Osteocyte (in vitro differentiated cells): ENCODE measurements around the gene CELSR2. TPM values are rescaled to one million over a fixed set of nuclear protein-coding genes. Genes with fewer than 3 reads are reported as not detected.
"Not testable (repeated sequence)": the region's sequence is repeated elsewhere in the genome, so short reads cannot be mapped to it uniquely, and the experiment has no call there.

Experiments
- DNase-seq: peaks from one replicate; pipeline ENCODE4 v3.0.0; 2021; ENCODE audit warnings: mixed read lengths; ENCODE audit not compliant: unreplicated experiment; ENCODE audit errors: extremely low spot score
- H3K27ac Mint-ChIP-seq: one replicate; pipeline ENCODE4 v1.8.0; 2021; ENCODE audit warnings: mild to moderate bottlenecking, mixed read lengths; ENCODE audit not compliant: unreplicated experiment
- H3K27me3 Mint-ChIP-seq: one replicate; pipeline ENCODE4 v1.8.0; 2021; ENCODE audit warnings: mixed read lengths; ENCODE audit not compliant: unreplicated experiment
- H3K36me3 Mint-ChIP-seq: one replicate; pipeline ENCODE4 v1.8.0; 2021; ENCODE audit warnings: mixed read lengths; ENCODE audit not compliant: unreplicated experiment
- H3K4me1 Mint-ChIP-seq: one replicate; pipeline ENCODE4 v1.8.0; 2021; ENCODE audit warnings: mixed read lengths; ENCODE audit not compliant: unreplicated experiment
- H3K4me3 Mint-ChIP-seq: one replicate; pipeline ENCODE4 v1.8.0; 2021; ENCODE audit warnings: mild to moderate bottlenecking, moderate library complexity, mixed read lengths; ENCODE audit not compliant: unreplicated experiment
- H3K9me3 Mint-ChIP-seq: one replicate; pipeline ENCODE4 v1.8.0; 2021; ENCODE audit warnings: mixed read lengths; ENCODE audit not compliant: unreplicated experiment
- CTCF ChIP-seq: fragments of 200-600 bp; sonication (generic); IDR thresholded peaks from 2 replicates; pipeline ENCODE4 v1.5.0; 2021; ENCODE audit warnings: antibody characterized with exemption, mild to moderate bottlenecking, moderate library complexity
- total RNA-seq: library from RNA; stranded (reverse); gene quantifications from 2 replicates; pipeline ENCODE4 v1.2.1, GENCODE V29; 2021

Gene CELSR2
- total RNA-seq, 1 donor from 2014 or later = 10.3 TPM

GRCh38 chr1:109218516-109218915 lies 30.8 kb upstream of the CELSR2 start:
- no peak overlapping the region for H3K27ac Mint-ChIP-seq

GRCh38 chr1:109221201-109221600 lies 28.1 kb upstream of the CELSR2 start:
- peaks cover 22% of the 10 kb centered on the region for H3K4me1 Mint-ChIP-seq
- H3K4me3 Mint-ChIP-seq = not testable (repeated sequence)

More at GRCh38 chr1:109218516-109218915, 30.8 kb upstream of the CELSR2 start:
- Mint-ChIP-seq H3K9me3 (no peaks in the 10 kb centered on the region), H3K4me3 (no peak overlapping the region), H3K27me3 (no peaks in the 10 kb centered on the region), H3K4me1 (peaks cover 36% of the 10 kb centered on the region), H3K36me3 (peaks cover 42% of the 10 kb centered on the region)
- no peak for TF ChIP-seq CTCF
- DNase-seq = no peak

GRCh38 chr1:109225308-109225707 lies 24.0 kb upstream of the CELSR2 start:
- H3K9me3 Mint-ChIP-seq = no peaks in the 10 kb centered on the region
- no peak overlapping the region for H3K27ac Mint-ChIP-seq

More at GRCh38 chr1:109221201-109221600, 28.1 kb upstream of the CELSR2 start:
- peaks cover 42% of the 10 kb centered on the region for H3K36me3 Mint-ChIP-seq
- H3K9me3 Mint-ChIP-seq, H3K27ac Mint-ChIP-seq, DNase-seq, H3K27me3 Mint-ChIP-seq: not testable (repeated sequence)

GRCh38 chr1:109225711-109226445 lies 23.5 kb upstream of the CELSR2 start:
- Mint-ChIP-seq H3K9me3 (no peaks in the 10 kb centered on the region), H3K27me3 (no peaks in the 10 kb centered on the region), H3K27ac (no peak overlapping the region), H3K36me3 (peaks cover 57% of the 10 kb centered on the region), H3K4me3 (no peak overlapping the region), H3K4me1 (peaks cover 3% of the 10 kb centered on the region)
- no peak for TF ChIP-seq CTCF
- no peak for DNase-seq

More at GRCh38 chr1:109225308-109225707, 24.0 kb upstream of the CELSR2 start:
- no peak for TF ChIP-seq CTCF
- Mint-ChIP-seq H3K36me3 (peaks cover 56% of the 10 kb centered on the region), H3K27me3 (no peaks in the 10 kb centered on the region), H3K4me3 (no peak overlapping the region), H3K4me1 (peaks cover 5% of the 10 kb centered on the region)
- DNase-seq = no peak

GRCh38 chr1:109228167-109228566 lies 21.2 kb upstream of the CELSR2 start:
- no peak for TF ChIP-seq CTCF
- H3K9me3 Mint-ChIP-seq = no peaks in the 10 kb centered on the region
- no peaks in the 10 kb centered on the region for H3K4me1 Mint-ChIP-seq
- DNase-seq = no peak
- peaks cover 63% of the 10 kb centered on the region for H3K36me3 Mint-ChIP-seq
- no peaks in the 10 kb centered on the region for H3K27me3 Mint-ChIP-seq
- no peak overlapping the region for H3K4me3 Mint-ChIP-seq
- no peak overlapping the region for H3K27ac Mint-ChIP-seq
